Neural progenitor cell (in vitro differentiated cells): Measurements from ENCODE around the gene CXCL3.

Experiments
- EZH2 ChIP-seq: fragments of 200-600 bp; sonication (generic); IDR thresholded peaks from 2 replicates; pipeline ENCODE4 v1.6.1; 2017; ENCODE audit warnings: antibody characterized with exemption, mild to moderate bottlenecking, moderate library complexity
- EZH2phosphoT487 ChIP-seq: fragments of 200-600 bp; sonication (generic); IDR thresholded peaks from 2 replicates; pipeline ENCODE4 v1.6.1; 2017; ENCODE audit warnings: antibody characterized with exemption
- TF ChIP-seq, protein P1 (sequence below): fragments of 200-600 bp; sonication (generic); IDR thresholded peaks from 2 replicates; pipeline ENCODE4 v1.5.1; 2017; ENCODE audit warnings: antibody characterized with exemption, mild to moderate bottlenecking

DNA sequence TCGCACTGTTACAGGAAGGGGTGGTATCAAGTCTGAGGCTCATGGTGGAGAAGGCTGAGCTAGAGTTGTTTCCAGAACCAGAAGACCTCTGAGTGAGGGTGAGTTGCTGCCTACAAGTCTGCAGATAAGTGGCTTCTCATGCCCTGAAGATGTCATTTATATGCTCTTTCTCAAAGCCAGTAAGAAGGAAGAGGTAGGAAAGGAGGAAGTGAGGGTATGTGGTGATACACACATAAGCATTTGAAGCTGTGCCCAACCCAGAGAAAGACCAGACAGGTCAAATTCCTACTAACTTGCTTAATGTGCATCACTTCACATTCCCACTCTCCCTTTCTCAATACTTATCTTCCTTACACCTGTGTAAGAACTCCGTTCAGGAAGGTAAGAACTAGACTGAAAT is 50.4 kb downstream of the CXCL3 start, which contains the start of gene PPBP:
- TF ChIP-seq, protein P1, sequence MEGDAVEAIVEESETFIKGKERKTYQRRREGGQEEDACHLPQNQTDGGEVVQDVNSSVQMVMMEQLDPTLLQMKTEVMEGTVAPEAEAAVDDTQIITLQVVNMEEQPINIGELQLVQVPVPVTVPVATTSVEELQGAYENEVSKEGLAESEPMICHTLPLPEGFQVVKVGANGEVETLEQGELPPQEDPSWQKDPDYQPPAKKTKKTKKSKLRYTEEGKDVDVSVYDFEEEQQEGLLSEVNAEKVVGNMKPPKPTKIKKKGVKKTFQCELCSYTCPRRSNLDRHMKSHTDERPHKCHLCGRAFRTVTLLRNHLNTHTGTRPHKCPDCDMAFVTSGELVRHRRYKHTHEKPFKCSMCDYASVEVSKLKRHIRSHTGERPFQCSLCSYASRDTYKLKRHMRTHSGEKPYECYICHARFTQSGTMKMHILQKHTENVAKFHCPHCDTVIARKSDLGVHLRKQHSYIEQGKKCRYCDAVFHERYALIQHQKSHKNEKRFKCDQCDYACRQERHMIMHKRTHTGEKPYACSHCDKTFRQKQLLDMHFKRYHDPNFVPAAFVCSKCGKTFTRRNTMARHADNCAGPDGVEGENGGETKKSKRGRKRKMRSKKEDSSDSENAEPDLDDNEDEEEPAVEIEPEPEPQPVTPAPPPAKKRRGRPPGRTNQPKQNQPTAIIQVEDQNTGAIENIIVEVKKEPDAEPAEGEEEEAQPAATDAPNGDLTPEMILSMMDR: no peak
- TF ChIP-seq EZH2phosphoT487: no peak
- no peak for TF ChIP-seq EZH2
